Neural cell (in vitro differentiated cells): ENCODE measurements around the gene SLC6A18.

Source experiments
- EP300 ChIP-seq: fragments of 450-650 bp; conservative IDR thresholded peaks from 2 replicates; pipeline ENCODE4 v1.6.1; 2014; ENCODE audit warnings: antibody characterized with exemption, mild to moderate bottlenecking, moderate library complexity; ENCODE audit not compliant: poor library complexity, severe bottlenecking
- EZH2 ChIP-seq: fragments of 200-600, 300-800 bp; shearing (Covaris generic), sonication (generic); IDR thresholded peaks from 2 replicates; pipeline ENCODE4 v1.6.1; 2014; ENCODE audit warnings: antibody characterized with exemption, low read length, borderline replicate concordance, mild to moderate bottlenecking; ENCODE audit not compliant: insufficient read depth, poor library complexity, severe bottlenecking
- MXI1 ChIP-seq: fragments of 450-650 bp; conservative IDR thresholded peaks from 2 replicates; pipeline ENCODE4 v1.6.1; 2014; ENCODE audit warnings: antibody characterized with exemption, mild to moderate bottlenecking; ENCODE audit not compliant: poor library complexity, severe bottlenecking
- POLR2AphosphoS5 ChIP-seq: IDR thresholded peaks from 2 replicates; pipeline ENCODE4 v1.6.1; 2012
- RAD21 ChIP-seq: fragments of 450-650 bp; conservative IDR thresholded peaks from 2 replicates; pipeline ENCODE4 v1.6.1; 2014; ENCODE audit warnings: antibody characterized with exemption, mild to moderate bottlenecking, moderate library complexity
- REST ChIP-seq: IDR thresholded peaks from 2 replicates; pipeline ENCODE4 v1.6.1; 2012; ENCODE audit warnings: borderline replicate concordance
- SMC3 ChIP-seq: fragments of 450-650 bp; conservative IDR thresholded peaks from 2 replicates; pipeline ENCODE4 v1.6.1; 2014; ENCODE audit warnings: antibody characterized with exemption, mild to moderate bottlenecking, moderate library complexity; ENCODE audit not compliant: poor library complexity
- TAF1 ChIP-seq: IDR thresholded peaks from 2 replicates; pipeline ENCODE4 v1.6.1; 2012; ENCODE audit warnings: low read depth
- TF ChIP-seq, protein P1 (sequence below): fragments of 450-650 bp; IDR thresholded peaks from 2 replicates; pipeline ENCODE4 v1.5.1; 2014; ENCODE audit warnings: antibody characterized with exemption, mild to moderate bottlenecking, moderate library complexity; ENCODE audit not compliant: poor library complexity, severe bottlenecking

DNA sequence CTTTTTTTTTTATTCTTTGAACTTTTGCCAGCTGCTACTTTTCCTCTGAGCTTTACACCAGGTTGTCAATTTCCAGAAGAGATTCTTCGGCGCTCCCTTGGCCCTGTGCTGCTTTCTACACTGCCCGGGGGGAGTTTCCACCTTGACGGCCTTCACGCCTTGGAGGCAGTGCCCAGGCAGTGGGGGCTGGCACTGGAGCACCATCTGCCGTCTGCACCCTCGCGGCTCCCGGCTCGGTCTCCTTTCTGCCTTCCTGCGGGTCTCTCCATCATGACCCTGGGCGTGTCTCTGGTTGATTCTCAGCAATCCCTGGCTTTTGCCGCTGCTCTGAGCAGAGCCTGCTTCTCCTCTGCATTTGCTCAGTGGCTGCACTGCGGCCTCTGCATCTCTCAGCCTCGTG is 2.9 kb downstream of the SLC6A18 start:
- TF ChIP-seq, protein P1, sequence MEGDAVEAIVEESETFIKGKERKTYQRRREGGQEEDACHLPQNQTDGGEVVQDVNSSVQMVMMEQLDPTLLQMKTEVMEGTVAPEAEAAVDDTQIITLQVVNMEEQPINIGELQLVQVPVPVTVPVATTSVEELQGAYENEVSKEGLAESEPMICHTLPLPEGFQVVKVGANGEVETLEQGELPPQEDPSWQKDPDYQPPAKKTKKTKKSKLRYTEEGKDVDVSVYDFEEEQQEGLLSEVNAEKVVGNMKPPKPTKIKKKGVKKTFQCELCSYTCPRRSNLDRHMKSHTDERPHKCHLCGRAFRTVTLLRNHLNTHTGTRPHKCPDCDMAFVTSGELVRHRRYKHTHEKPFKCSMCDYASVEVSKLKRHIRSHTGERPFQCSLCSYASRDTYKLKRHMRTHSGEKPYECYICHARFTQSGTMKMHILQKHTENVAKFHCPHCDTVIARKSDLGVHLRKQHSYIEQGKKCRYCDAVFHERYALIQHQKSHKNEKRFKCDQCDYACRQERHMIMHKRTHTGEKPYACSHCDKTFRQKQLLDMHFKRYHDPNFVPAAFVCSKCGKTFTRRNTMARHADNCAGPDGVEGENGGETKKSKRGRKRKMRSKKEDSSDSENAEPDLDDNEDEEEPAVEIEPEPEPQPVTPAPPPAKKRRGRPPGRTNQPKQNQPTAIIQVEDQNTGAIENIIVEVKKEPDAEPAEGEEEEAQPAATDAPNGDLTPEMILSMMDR = no peak
- TF ChIP-seq EP300 (no peak), SMC3 (no peak), POLR2AphosphoS5 (no peak), EZH2 (no peak), MXI1 (no peak), REST (no peak), RAD21 (no peak), TAF1 (no peak)
